Measurements from ENCODE around the gene TUBB4B.

TUBB4B gene

DNA sequence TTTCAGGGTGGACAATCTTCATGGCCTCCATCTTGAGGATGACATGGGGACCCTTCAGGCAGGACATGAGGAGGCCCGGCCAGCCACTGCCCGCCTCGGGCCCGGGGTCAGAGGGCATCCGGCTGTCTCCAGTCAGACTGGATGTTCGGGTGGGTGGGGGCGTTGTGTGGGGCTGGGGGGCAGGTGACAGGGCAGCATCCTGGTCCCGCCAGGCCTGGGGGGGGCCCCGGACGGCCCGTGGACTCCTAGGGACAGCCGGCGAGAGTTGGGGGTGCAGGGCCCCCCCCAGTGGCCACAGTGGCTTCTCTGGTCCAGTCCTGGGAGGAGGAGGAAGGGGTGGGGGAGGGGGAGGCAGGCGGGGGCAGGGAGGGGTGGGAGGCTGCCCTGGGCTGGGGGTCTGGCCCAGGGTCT is 20.0 kb upstream of the TUBB4B start:
- Histone ChIP-seq H3K36me3 (ENCODE audit: insufficient read depth, low read length) (0 out of 2 replicates have a peak, but pooled peaks cover 3% of the 10 kb centered on the region), H3K9ac (ENCODE audit: low read depth, low read length) (no peak overlapping the region), H3K27ac (ENCODE audit: low read depth, low read length) (no peak overlapping the region), H3K4me3 (ENCODE audit: low read length) (peak overlapping the region; percentile 83), H3K27me3 (ENCODE audit: insufficient read depth, low read length) (peaks cover 10% of the 10 kb centered on the region), H3K9me3 (ENCODE audit: insufficient read depth, low read depth, low read length) (no peaks in the 10 kb centered on the region), H3K4me1 (ENCODE audit: insufficient read depth, low read length) (no peaks in the 10 kb centered on the region; the same call in 1 of the 2 replicates)
- 80% methylated on average over 13 of the region's 14 CpGs for WGBS

DNA sequence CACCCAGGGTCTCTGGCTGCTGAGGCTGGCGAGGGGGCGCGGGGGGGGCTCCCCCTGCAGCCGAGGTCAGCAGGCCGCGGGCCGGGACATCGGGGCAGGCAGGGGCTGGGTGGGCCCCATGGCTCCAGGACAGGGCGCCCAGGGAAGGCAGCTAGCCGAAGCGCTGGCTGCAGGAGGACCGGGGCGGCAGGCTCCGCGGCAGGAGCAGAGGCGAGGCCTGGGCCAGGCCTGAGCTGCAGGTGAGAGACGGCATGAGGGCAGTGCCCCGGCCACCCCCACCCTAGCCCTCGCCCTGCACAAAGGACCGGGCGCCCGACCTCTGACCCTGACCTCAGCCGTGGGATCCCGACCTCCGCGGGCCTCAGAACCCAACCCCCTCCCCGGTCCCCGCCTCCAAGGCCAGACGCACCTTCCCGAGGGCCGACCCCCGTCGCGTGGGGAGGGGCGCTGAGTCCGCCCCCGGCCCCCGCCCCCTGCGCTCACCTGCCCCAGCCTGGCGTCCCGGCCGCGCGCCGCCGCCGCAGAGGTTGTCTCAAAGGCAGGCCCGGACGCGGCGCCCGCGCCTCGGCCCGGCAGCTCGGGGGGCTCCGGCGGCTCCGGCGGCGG is 19.5 kb upstream of the TUBB4B start:
- Histone ChIP-seq H3K4me1 (ENCODE audit: insufficient read depth, low read length) (no peaks in the 10 kb centered on the region; the same call in 1 of the 2 replicates), H3K9me3 (ENCODE audit: insufficient read depth, low read depth, low read length) (no peaks in the 10 kb centered on the region), H3K9ac (ENCODE audit: low read depth, low read length) (0 out of 2 replicates have a peak overlapping the region, but pooled peaks have one; percentile 5), H3K36me3 (ENCODE audit: insufficient read depth, low read length) (no peaks in the 10 kb centered on the region), H3K27ac (ENCODE audit: low read depth, low read length) (no peak overlapping the region), H3K4me3 (ENCODE audit: low read length) (peak overlapping the region; percentile 83), H3K27me3 (ENCODE audit: insufficient read depth, low read length) (peaks cover 10% of the 10 kb centered on the region)
- WGBS = 4% methylated on average over 61 of the region's 61 CpGs

DNA sequence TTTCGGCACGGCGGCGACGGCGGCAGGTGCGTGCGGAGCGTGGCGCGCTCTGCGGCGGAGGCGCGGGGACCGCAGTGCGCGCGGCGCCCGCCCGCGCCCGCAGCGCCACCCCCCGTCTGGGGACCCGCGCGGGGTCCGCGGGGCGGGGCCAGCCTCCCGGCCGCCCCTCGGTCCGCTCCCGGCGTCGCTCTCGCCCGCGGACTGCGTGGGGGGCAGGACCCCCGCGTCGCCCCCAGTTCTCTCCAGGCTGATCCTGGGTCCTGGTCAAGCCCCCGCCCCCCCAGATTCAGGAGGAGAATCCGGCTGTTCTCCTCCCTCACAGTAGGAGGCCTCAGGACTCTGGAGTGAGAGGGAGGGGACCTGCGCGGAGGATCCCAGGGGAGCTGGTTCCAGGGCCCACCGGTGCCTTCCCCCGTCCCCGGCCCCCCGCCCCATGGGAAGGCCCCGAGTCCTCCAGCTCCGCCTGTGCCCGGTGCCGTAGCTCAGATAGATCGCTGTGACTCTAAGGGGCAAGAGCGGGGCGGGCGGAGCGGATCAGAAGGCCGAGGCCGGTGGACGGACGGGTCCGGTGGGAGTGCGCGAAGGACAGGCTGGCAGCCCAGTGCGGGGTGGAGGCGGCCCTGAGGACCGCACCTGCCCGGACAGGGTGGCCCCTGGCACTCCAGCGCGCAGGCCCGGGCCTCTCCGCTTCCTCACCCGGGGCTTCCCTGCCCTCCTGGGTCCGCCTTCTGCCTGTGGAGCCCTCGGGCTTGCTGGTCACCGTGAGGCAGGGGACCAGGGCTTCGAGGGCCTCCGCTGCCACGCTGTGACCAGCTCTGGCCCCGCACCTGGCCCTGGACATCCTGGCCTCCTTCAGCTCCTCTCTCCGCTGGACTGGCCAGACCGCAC is 18.7 kb upstream of the TUBB4B start, which contains the start of gene RNF208:
Gene RNF208 (minus strand): TSS at position 51 of the 888 bp plus-strand sequence. CDS start 1,028 bp downstream, outside the sequence.
- no peaks in the 10 kb centered on the region for H3K9me3 ChIP-seq (ENCODE audit: insufficient read depth, low read depth, low read length)
- H3K27me3 ChIP-seq (ENCODE audit: insufficient read depth, low read length) = peaks cover 10% of the 10 kb centered on the region
- H3K9ac ChIP-seq (ENCODE audit: low read depth, low read length) = peak within 1 kb of the TSS; percentile 47; the same call in 1 of the 2 replicates
- no peaks in the 10 kb centered on the region for H3K36me3 ChIP-seq (ENCODE audit: insufficient read depth, low read length)
- no peak within 1 kb of the TSS for H3K27ac ChIP-seq (ENCODE audit: low read depth, low read length)
- peak within 1 kb of the TSS; percentile 83 for H3K4me3 ChIP-seq (ENCODE audit: low read length)
- 4% methylated on average over 88 of the region's 88 CpGs for WGBS
- H3K4me1 ChIP-seq (ENCODE audit: insufficient read depth, low read length) = no peaks in the 10 kb centered on the region; the same call in 1 of the 2 replicates

DNA sequence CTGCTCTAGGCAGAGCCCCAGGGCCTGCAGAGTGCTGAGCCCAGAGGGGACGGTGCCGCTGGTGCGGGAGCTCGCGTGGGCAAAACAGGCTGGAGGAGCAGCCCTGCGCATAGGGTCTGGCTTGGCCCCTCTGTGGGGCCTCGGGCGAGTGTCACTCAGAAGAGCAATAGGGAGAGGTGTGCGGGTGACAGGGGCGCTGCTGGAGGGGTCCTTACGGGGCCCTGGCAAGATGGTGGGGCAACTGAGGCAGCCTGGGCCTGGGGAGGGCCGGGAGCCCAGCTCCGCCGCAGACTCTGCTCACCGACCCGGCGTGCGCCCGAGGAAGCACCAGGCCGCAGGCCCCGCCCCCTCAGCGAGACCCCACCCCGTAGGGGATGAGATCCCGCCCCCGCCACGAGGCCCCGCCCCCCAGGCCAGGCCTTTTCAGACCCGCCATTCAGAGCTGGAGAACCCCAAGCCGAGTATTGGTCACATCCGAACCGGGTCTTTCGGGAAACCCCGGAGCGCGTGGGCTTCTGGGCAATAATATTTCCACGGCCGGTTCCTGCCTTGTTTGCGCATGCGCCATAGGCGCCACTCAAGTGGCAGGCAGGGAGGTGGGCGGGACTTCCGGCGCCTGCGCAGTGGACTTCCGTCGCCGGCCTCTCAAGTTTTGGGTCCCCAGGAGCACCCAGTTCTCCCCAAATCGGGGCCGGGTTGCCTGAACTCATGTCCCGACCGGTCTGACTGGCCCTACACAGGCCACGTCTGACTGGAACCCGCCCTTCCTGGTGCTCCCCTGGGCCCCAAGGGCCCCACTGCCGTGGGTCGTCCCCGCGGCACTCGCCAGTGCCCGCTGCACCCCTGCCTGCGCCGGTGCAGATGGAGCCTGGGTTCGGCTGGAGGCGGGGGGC is 17.8 kb upstream of the TUBB4B start:
- WGBS = 2% methylated on average over 63 of the region's 63 CpGs
- Histone ChIP-seq H3K9ac (ENCODE audit: low read depth, low read length) (peak overlapping the region; percentile 84), H3K27ac (ENCODE audit: low read depth, low read length) (peak overlapping the region; percentile 83), H3K27me3 (ENCODE audit: insufficient read depth, low read length) (peaks cover 10% of the 10 kb centered on the region), H3K4me1 (ENCODE audit: insufficient read depth, low read length) (no peaks in the 10 kb centered on the region; the same call in 1 of the 2 replicates), H3K4me3 (ENCODE audit: low read length) (peak overlapping the region; percentile 83), H3K36me3 (ENCODE audit: insufficient read depth, low read length) (no peaks in the 10 kb centered on the region), H3K9me3 (ENCODE audit: insufficient read depth, low read depth, low read length) (no peaks in the 10 kb centered on the region)

DNA sequence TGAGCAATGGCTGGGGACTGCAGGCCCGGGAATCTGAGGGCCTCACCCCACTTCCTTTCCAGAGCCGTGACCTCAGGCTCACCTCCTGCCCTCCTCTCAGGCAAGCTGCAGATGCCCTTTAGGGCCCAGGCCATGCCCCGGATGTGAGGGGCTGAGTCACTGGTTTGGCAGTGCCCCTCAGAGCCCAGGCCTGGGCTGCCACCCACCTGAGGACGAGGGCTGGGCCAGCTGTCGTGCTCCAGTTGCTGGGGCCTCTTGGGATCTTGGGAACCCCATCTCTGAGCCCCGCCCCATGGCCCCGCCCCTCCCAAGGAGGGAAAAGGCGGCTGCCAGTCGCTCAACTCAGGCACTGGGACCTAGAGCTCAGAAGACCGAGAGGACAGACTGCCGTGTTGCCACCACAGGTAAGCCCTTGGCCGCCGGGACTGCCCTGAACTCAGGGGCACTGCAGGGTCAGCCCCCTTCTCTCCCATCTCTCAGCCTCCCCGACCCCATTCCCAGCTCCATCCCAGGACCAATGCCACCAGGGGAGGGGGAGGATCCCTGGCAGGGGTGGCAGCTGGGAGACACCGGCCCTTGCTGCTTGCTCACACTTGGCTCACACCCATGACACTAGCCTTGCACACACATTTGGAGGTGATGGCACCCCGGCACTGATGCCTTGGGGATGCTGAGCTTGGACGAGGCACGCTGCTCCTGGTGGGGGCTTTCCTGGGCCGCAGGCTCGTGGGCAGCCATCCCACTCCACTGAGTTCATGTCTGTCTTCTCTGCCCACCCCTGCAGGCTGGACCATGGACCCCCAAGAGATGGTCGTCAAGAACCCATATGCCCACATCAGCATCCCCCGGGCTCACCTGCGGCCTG is 16.0 kb upstream of the TUBB4B start, which contains the start of gene CYSRT1:
Gene CYSRT1 (plus strand): TSS at position 345 of the 865 bp plus-strand sequence. CDS start 448 bp downstream, at position 793.
- Histone ChIP-seq H3K4me3 (ENCODE audit: low read length) (peak within 1 kb of the TSS; percentile 83), H3K9ac (ENCODE audit: low read depth, low read length) (peak within 1 kb of the TSS; percentile 84), H3K36me3 (ENCODE audit: insufficient read depth, low read length) (no peaks in the 10 kb centered on the region), H3K27me3 (ENCODE audit: insufficient read depth, low read length) (peaks cover 10% of the 10 kb centered on the region), H3K9me3 (ENCODE audit: insufficient read depth, low read depth, low read length) (no peaks in the 10 kb centered on the region), H3K27ac (ENCODE audit: low read depth, low read length) (no peak within 1 kb of the TSS), H3K4me1 (ENCODE audit: insufficient read depth, low read length) (no peaks in the 10 kb centered on the region; the same call in 1 of the 2 replicates)
- WGBS = 80% methylated on average over 23 of the region's 23 CpGs

DNA sequence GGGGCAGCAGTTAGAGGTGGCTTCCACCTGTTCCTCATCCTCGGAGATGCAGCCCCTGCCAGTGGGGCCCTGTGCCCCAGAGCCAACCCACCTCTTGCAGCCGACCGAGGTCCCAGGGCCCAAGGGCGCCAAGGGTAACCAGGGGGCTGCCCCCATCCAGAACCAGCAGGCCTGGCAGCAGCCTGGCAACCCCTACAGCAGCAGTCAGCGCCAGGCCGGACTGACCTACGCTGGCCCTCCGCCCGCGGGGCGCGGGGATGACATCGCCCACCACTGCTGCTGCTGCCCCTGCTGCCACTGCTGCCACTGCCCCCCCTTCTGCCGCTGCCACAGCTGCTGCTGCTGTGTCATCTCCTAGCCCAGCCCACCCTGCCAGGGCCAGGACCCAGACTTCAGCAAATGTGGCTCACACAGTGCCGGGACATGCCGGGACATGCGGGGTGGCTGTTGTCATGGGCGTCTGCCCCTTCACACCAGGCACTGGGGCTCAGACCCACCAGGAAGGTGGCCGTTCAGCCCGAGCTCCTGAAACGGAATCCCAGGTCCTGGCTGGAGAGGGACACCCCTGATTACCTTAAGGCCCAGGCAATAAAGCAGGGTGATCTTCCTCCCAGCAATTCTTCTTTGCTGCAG is 15.3 kb upstream of the TUBB4B start:
- H3K4me3 ChIP-seq (ENCODE audit: low read length) = no peak overlapping the region
- no peaks in the 10 kb centered on the region for H3K36me3 ChIP-seq (ENCODE audit: insufficient read depth, low read length)
- WGBS = 88% methylated on average over 21 of the region's 21 CpGs
- H3K27me3 ChIP-seq (ENCODE audit: insufficient read depth, low read length) = peaks cover 10% of the 10 kb centered on the region
- no peaks in the 10 kb centered on the region; the same call in 1 of the 2 replicates for H3K4me1 ChIP-seq (ENCODE audit: insufficient read depth, low read length)
- no peaks in the 10 kb centered on the region for H3K9me3 ChIP-seq (ENCODE audit: insufficient read depth, low read depth, low read length)
- H3K27ac ChIP-seq (ENCODE audit: low read depth, low read length) = no peak overlapping the region
- no peak overlapping the region for H3K9ac ChIP-seq (ENCODE audit: low read depth, low read length)

DNA sequence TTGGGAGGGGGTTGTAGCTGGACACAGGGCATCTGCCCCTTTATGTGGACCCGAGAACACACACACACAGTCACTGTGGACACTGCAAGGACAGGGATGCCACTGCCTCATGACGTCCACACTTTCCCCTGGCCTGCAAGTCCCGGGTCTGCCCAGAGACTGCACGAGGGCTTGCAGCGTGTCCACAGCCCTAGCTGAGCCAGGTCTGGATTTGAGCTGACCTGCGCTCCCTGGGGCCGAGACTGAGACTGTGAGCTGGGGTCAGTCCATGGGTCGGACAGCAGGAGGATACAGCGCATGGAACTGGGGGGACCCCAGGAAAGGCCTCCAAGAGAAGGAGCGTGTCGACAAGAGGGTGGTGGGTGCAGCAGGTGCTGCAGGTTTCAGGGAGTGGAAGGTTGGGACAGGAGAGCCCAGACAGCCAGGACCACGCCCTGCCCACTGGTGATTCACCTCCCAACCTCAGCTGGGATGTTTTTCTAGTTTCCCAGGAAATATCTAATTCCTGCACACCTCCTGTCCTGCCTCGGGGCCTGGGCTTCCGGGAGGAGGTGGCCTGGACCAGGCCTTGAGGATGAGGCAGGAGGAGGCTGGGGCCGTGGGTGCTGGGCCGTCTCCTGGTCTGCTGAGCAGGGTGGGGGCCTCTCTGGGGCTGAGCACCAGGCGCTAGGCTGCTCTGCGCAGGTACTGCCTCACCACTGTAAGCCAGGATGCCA is 14.6 kb upstream of the TUBB4B start:
- no peaks in the 10 kb centered on the region for H3K9me3 ChIP-seq (ENCODE audit: insufficient read depth, low read depth, low read length)
- H3K27ac ChIP-seq (ENCODE audit: low read depth, low read length) = no peak overlapping the region
- no peak overlapping the region for H3K4me3 ChIP-seq (ENCODE audit: low read length)
- 90% methylated on average over 18 of the region's 18 CpGs for WGBS
- no peaks in the 10 kb centered on the region; the same call in 1 of the 2 replicates for H3K4me1 ChIP-seq (ENCODE audit: insufficient read depth, low read length)
- peaks cover 10% of the 10 kb centered on the region for H3K27me3 ChIP-seq (ENCODE audit: insufficient read depth, low read length)
- no peaks in the 10 kb centered on the region for H3K36me3 ChIP-seq (ENCODE audit: insufficient read depth, low read length)
- no peak overlapping the region for H3K9ac ChIP-seq (ENCODE audit: low read depth, low read length)

DNA sequence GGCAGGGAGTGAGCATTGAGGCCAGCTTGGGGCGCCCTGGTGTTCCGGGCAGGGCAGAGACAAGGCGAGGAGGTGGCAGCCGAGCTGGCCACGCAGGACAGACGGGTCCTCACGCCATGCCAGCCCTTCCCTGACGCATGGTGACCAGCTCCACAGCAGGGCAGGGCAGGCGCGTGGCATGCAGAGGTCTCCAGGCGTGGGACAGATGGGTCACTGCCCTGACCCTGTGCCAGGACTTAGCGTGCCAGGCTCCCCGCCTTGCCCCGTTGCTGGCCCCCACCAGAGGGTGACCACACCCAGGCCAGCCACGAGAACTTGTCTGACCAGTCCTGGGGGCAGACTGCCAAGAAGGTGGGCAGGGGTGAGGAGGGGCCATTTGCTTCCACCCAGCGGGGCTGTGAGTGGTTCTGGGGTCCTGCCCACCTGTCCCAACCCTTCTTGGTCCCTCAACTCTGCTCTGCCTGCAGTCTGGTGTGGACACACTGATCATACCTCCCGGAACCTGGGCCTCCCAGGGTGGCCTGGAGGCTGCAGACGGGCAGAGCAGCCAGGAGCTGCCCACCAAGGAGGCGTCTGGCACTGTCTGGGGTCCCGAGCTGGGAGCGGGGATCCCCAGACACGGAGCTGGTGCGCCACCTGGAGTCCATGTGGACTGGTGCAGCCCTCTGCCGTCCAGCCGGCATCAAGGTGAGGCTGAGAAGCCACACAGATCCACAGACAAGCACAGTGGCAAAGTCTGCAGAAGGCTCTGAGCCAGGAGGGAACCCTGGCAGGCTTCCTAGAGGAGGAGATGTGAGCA is 13.8 kb upstream of the TUBB4B start, which contains the start of gene RNF224:
Gene RNF224 (plus strand): TSS at position 449 of the 799 bp plus-strand sequence. CDS start 834 bp downstream, outside the sequence.
- Histone ChIP-seq H3K4me3 (ENCODE audit: low read length) (no peak within 1 kb of the TSS), H3K36me3 (ENCODE audit: insufficient read depth, low read length) (no peaks in the 10 kb centered on the region), H3K9ac (ENCODE audit: low read depth, low read length) (no peak within 1 kb of the TSS), H3K9me3 (ENCODE audit: insufficient read depth, low read depth, low read length) (no peaks in the 10 kb centered on the region), H3K27ac (ENCODE audit: low read depth, low read length) (no peak within 1 kb of the TSS), H3K27me3 (ENCODE audit: insufficient read depth, low read length) (peaks cover 9% of the 10 kb centered on the region), H3K4me1 (ENCODE audit: insufficient read depth, low read length) (no peaks in the 10 kb centered on the region; the same call in 1 of the 2 replicates)
- 60% methylated on average over 25 of the region's 25 CpGs for WGBS

Measured in HUES64 (cell line).